Right lobe of liver (tissue), 6 donors: ENCODE data around the gene RBMXL3. TPM values are rescaled to one million over a fixed set of nuclear protein-coding genes. Genes with fewer than 3 reads are reported as not detected.

Experiments
- ATAC-seq, 4 donors: fragments of 200-7000 bp; cut with Tn5 transposase; one replicate each; pipeline ENCODE4 v1.9.1; 2020; ENCODE audit warnings: mild to moderate bottlenecking in 4 of 4, moderate library complexity in 4 of 4
- DNase-seq, 3 donors: peaks; one replicate each; pipeline ENCODE4 v3.0.0-alpha.2; 2020
- H3K27ac ChIP-seq, 3 donors: fragments of 200-600 bp; one replicate each; pipeline ENCODE4 v1.8.0; 2022
- H3K27me3 ChIP-seq, 2 donors: fragments of 200-600 bp; one replicate each; pipeline ENCODE4 v1.8.0; 2022
- H3K36me3 ChIP-seq, 4 donors: fragments of 200-600 bp; sonication (generic) in 1 of 4; one replicate each; pipeline versions ENCODE4 v1.5.1 to v1.8.0; 2017 to 2022; ENCODE audit warnings: control low read depth in 1 of 4
- H3K4me1 ChIP-seq, 4 donors: fragments of 200-600 bp; sonication (generic) in 1 of 4; one replicate each; pipeline versions ENCODE4 v1.5.1 to v1.8.0; 2017 to 2022; ENCODE audit warnings: control low read depth in 1 of 4
- H3K4me3 ChIP-seq, 3 donors: fragments of 200-600 bp; one replicate each; pipeline ENCODE4 v1.8.0; 2022
- H3K9me3 ChIP-seq, 4 donors: fragments of 200-600 bp; sonication (generic) in 1 of 4; one replicate each; pipeline versions ENCODE4 v1.5.1 to v1.8.0; 2017 to 2022; ENCODE audit warnings: control low read depth in 1 of 4
- POLR2A ChIP-seq: fragments of 450-650 bp; IDR thresholded peaks from one replicate; pipeline ENCODE4 v1.6.1; 2017; ENCODE audit warnings: antibody characterized with exemption, mild to moderate bottlenecking
- WGBS: methylation state at CpG from one replicate; pipeline ENCODE4 v1.1.6; 2018; ENCODE audit warnings: low coverage, low lambda C conversion rate; ENCODE audit not compliant: insufficient coverage; ENCODE audit errors: missing lambda C conversion rate; 5-methylcytosine and 5-hydroxymethylcytosine counted together
- intact Hi-C, 2 donors: fragments of 100-400 bp; cut with DNase I; formaldehyde crosslinking; loops; one replicate each; pipeline versions ENCODE4 v1.11.2 to v1.14.1; 2022
- long read RNA-seq: library from polyadenylated mRNA; unstranded; transcript quantifications from one replicate; pipeline ENCODE4 v2.0.0, GENCODE V29; 2019
- total RNA-seq, 6 experiments: library from RNA; depleted of rRNA in 2 of 6; stranded (reverse); fragments of >200 nt in 2 of 6; fragmentation: NEBNext Ultra II Directional in 3 of 6; extraction: Animal tissue kit (Norgen Biotek cat#: 25700) in 3 of 6; gene quantifications; one replicate each; pipeline versions ENCODE4 v1.1.0 to v1.2.4, GENCODE V29; 2016 to 2023
- TF ChIP-seq, protein P1 (sequence below), 4 donors: fragments of 200-600 bp in 3 of 4; fragments of 450-650 bp in 1 of 4; IDR thresholded peaks; one replicate each; pipeline versions ENCODE4 v1.5.1 to v1.8.0; 2016 to 2022; ENCODE audit warnings: antibody characterized with exemption in 4 of 4, mild to moderate bottlenecking in 2 of 4
- donor health status: DM: no; HTN: yes; CAD: no.
- donor health status: DM: no; HTN: no; CAD: no.
- donor health status: DM: no; HTN: no; CAD: no.
- donor health status: DM: no; HTN: yes; CAD: no.
- donor health status: DM: no; HTN: yes; CAD: no.

The RBMXL3 gene
- total RNA-seq: not detected
- long read RNA-seq: 0 reads

DNA sequence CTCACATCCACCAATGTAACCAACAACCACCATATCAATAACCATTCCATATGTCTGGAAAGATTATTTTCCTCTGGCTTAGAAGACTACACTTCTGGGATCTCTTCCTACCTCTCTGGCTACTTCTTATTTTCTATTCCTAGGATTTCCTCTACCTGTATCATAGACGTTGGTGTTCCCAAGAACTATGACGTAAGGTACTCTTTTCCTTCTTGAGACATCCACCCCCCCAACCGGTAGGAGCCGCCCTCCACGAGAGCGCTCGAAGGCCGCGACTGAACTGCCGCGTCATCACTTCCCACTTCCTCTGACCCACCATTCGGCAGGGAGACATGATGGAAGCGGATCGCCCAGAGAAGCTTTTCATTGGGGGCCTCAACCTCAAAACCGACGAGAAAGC, at the start of gene RBMXL3:
Gene RBMXL3 (plus strand): TSS at position 301 of the 400 bp plus-strand sequence. CDS start 32 bp downstream, at position 333.
- no peak within 1 kb of the TSS for H3K27ac ChIP-seq
- intact Hi-C loops: no loop called here
- no peaks in the 10 kb centered on the region for H3K9me3 ChIP-seq
- WGBS: 94% methylated on average over 11 of the region's 16 CpGs
- H3K36me3 ChIP-seq: no peaks in the 10 kb centered on the region
- no peak for ATAC-seq
- no peaks in the 10 kb centered on the region for H3K4me1 ChIP-seq
- TF ChIP-seq POLR2A: no peak
- TF ChIP-seq, protein P1, sequence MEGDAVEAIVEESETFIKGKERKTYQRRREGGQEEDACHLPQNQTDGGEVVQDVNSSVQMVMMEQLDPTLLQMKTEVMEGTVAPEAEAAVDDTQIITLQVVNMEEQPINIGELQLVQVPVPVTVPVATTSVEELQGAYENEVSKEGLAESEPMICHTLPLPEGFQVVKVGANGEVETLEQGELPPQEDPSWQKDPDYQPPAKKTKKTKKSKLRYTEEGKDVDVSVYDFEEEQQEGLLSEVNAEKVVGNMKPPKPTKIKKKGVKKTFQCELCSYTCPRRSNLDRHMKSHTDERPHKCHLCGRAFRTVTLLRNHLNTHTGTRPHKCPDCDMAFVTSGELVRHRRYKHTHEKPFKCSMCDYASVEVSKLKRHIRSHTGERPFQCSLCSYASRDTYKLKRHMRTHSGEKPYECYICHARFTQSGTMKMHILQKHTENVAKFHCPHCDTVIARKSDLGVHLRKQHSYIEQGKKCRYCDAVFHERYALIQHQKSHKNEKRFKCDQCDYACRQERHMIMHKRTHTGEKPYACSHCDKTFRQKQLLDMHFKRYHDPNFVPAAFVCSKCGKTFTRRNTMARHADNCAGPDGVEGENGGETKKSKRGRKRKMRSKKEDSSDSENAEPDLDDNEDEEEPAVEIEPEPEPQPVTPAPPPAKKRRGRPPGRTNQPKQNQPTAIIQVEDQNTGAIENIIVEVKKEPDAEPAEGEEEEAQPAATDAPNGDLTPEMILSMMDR (IDR thresholded peaks at IDR 0.05): no peak
- peaks cover 0 to 7% of the 10 kb centered on the region in 2 donors for H3K27me3 ChIP-seq
- no peak within 1 kb of the TSS for H3K4me3 ChIP-seq
- no peak for DNase-seq

- DNase-seq (no peak), ATAC-seq (no peak)
- no peak for TF ChIP-seq POLR2A
- TF ChIP-seq, protein P1 (IDR thresholded peaks at IDR 0.05): no peak
- Histone ChIP-seq H3K9me3 (no peaks in the 10 kb centered on the region), H3K27me3 (no peaks in the 10 kb centered on the region), H3K4me3 (no peak overlapping the region), H3K36me3 (no peaks in the 10 kb centered on the region), H3K27ac (no peak overlapping the region), H3K4me1 (no peaks in the 10 kb centered on the region)
- intact Hi-C loops: no loop called here
These were observed 47.2 kb upstream of the RBMXL3 start for GRCh38 chrX:115142057-115142456.

DNA sequence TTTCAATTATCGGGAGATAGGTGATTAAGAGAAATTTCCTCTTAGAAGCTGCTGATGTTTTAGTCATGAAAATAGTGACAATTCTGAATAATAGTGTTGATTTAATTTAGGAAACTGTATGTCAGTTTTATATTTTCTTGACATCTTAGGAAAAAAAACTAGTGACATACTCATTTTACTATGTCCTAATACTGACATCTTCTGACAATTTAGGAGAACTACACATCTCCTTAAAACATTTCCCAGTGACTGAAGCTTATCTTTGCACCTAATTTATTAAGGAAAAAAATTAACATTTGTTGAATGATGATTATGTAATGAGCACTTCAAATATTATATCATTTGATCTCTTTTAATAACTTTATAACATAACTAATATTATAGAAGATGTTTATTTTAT, 42.0 kb upstream of the RBMXL3 start:
- Histone ChIP-seq H3K9me3 (no peaks in the 10 kb centered on the region), H3K4me3 (no peak overlapping the region), H3K36me3 (no peaks in the 10 kb centered on the region), H3K27ac (no peak overlapping the region), H3K4me1 (no peaks in the 10 kb centered on the region), H3K27me3 (no peaks in the 10 kb centered on the region)
- peak in 3 of 4 donors; percentile 33 to 46 (median 44) for ATAC-seq
- WGBS: 58% methylated on average over 1 of the region's 1 CpG
- DNase-seq: no peak
- intact Hi-C loops: no loop called here
- TF ChIP-seq POLR2A: no peak
- TF ChIP-seq, protein P1 (IDR thresholded peaks at IDR 0.05): peak; percentile 46 to 70 (median 61)

- Histone ChIP-seq H3K4me3 (no peak overlapping the region), H3K27me3 (no peaks in the 10 kb centered on the region), H3K36me3 (no peaks in the 10 kb centered on the region), H3K4me1 (no peaks in the 10 kb centered on the region), H3K9me3 (no peaks in the 10 kb centered on the region), H3K27ac (no peak overlapping the region)
- intact Hi-C loops: no loop called here
- TF ChIP-seq POLR2A: no peak
- TF ChIP-seq, protein P1 (IDR thresholded peaks at IDR 0.05): no peak
- DNase-seq (no peak), ATAC-seq (no peak)
- WGBS: 58% methylated on average over 9 of the region's 9 CpGs
These were observed 16.0 kb upstream of the RBMXL3 start for GRCh38 chrX:115173181-115173580.

DNA sequence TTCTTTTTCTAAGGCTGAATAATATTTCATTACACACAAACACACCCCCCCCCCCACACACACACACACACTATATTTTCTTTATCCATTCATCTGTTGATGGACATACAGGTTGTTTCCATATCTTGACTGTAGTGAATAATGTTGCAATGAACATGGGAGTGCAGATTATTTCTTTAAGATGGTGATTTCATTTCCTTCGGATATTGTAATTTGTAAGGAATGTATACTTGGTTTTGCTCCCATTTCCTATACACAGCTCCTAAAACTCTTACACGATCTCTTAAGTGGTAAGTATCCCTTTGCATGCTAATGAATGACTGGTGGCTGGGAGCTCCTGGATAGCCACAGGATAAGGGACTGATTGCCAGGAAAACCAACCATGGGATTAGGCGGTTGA, 14.7 kb upstream of the RBMXL3 start:
- Histone ChIP-seq H3K36me3 (no peaks in the 10 kb centered on the region), H3K9me3 (no peaks in the 10 kb centered on the region), H3K27me3 (no peaks in the 10 kb centered on the region), H3K4me3 (no peak overlapping the region), H3K4me1 (no peaks in the 10 kb centered on the region), H3K27ac (no peak overlapping the region)
- WGBS: 60% methylated on average over 3 of the region's 3 CpGs
- no peak for ATAC-seq
- TF ChIP-seq, protein P1 (IDR thresholded peaks at IDR 0.05): no peak
- TF ChIP-seq POLR2A: no peak
- intact Hi-C loops: no loop called here
- no peak for DNase-seq
